Measurements from ENCODE around the gene RPP21. TPM values are rescaled to one million over a fixed set of nuclear protein-coding genes. Genes with fewer than 3 reads are reported as not detected.

Gene RPP21
- total RNA-seq, 2 experiments from 2014 or later, result 37.7 to 44.0 TPM

DNA sequence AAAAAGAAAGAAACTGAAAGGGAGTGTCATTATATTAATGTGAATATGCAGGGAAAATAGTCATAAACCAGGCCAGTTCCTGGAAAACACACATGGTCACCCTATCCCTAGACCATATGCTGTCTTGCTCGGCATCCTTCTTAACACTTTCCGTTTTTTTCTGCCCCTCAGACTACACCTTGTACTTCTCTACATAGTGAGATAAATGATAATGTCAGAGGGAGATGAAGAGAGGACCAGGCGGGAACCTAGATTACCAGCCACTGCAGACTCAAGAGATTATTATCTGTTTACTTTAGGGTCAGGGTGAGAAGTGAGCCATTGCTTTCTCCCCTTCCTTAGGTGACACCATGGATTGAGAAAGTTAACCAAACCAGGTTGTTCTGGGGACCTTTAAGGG lies 3.7 kb upstream of the RPP21 start:
- Mint-ChIP-seq H3K4me1 (peaks cover 10% of the 10 kb centered on the region), H3K9me3 (ENCODE audit: low read depth) (no peaks in the 10 kb centered on the region), H3K4me3 (no peak overlapping the region), H3K27ac (no peak overlapping the region), H3K27me3 (no peaks in the 10 kb centered on the region), H3K36me3 (peaks cover 23% of the 10 kb centered on the region)
- CTCF ChIA-PET, result no interaction called here
- DNase-seq (no peak), ATAC-seq (no peak)

DNA sequence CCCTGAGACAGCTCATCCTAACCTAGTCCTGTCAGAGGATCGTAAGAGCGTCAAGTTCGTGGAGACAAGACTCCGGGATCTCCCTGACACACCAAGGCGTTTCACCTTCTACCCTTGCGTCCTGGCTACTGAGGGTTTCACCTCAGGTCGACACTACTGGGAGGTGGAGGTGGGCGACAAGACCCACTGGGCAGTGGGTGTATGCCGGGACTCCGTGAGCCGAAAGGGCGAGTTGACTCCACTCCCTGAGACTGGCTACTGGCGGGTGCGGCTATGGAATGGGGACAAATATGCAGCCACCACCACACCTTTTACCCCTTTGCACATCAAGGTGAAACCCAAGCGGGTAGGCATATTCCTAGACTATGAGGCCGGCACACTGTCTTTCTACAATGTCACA lies 3.2 kb upstream of the RPP21 start:
- no peaks in the 10 kb centered on the region for H3K9me3 Mint-ChIP-seq (ENCODE audit: low read depth)
- no peak for DNase-seq
- no peak overlapping the region for H3K27ac Mint-ChIP-seq
- CTCF ChIA-PET, result interaction anchor here (0.5 kb wide), 1 partner anchor 231 kb away, joined by 3 read pairs; no protein-coding TSS in a partner anchor
- H3K4me3 Mint-ChIP-seq, result no peak overlapping the region
- H3K4me1 Mint-ChIP-seq, result peaks cover 12% of the 10 kb centered on the region
- H3K36me3 Mint-ChIP-seq, result peaks cover 21% of the 10 kb centered on the region
- no peak for ATAC-seq
- H3K27me3 Mint-ChIP-seq, result no peaks in the 10 kb centered on the region

DNA sequence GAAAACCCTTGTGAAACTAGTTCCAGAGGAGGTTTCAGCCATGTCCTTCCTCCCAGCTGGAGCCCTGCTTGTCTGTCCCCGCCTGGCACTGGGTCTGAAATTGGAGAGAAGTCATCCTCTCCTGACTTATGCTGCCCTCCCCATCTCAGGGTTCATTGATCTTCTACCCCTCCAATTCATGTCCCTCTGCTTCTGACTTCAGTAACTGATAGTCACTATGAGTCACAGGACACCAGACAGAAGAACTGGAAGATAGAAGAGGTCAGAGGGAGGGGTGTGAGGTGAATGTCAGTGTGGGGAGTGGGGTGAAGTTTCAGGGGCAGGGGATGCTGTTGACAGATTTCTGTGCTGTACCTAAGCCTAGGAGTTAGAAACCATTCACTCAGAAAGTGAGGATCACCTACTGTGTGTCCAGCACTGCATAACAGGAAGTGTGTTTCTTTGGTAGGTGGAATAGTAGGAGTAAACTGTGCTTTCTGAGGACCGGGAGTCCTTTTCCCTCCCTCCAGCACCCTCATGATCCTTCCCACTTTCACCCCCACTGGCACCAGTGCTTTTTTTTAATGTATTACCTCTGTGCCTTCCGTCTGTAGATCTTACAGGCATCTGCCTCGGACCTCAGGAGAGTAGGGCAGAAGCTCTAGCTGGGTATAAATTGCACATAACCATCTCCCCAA lies 627 bp upstream of the RPP21 start:
- Mint-ChIP-seq H3K4me1 (peaks cover 16% of the 10 kb centered on the region), H3K36me3 (peaks cover 23% of the 10 kb centered on the region), H3K27me3 (peaks cover 6% of the 10 kb centered on the region), H3K4me3 (peak overlapping the region; percentile 80), H3K27ac (peak overlapping the region; percentile 79), H3K9me3 (ENCODE audit: low read depth) (no peaks in the 10 kb centered on the region)
- CTCF ChIA-PET, result interaction anchor here (1.3 to 1.7 kb wide), 2 partner anchors 18 to 213 kb away, joined by 3 to 8 read pairs; no protein-coding TSS in a partner anchor
- no peak for DNase-seq
- ATAC-seq, result no peak

DNA sequence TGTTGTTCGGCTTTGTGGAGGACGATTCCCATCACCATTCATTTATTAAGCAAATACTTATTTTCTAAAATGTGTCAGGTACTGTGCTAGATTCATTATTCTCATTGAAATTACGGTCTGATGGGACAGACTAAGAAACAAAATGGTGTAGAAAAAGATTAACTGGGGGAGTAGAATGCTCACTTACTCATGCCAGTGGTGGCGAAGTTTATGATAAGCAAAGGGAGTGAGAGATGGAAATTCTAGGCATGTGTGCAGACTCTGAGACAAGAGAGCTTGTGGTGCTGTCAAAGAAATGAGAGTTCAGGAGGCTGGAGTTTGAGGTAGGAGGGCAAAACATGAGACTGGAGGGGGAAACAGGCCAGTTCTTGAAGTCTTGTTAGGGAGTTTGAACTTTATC lies 896 bp downstream of the RPP21 start:
- Mint-ChIP-seq H3K4me3 (peak overlapping the region; percentile 80), H3K9me3 (ENCODE audit: low read depth) (no peaks in the 10 kb centered on the region), H3K27me3 (peaks cover 20% of the 10 kb centered on the region), H3K27ac (peak overlapping the region; percentile 41), H3K36me3 (peaks cover 21% of the 10 kb centered on the region), H3K4me1 (peaks cover 27% of the 10 kb centered on the region)
- CTCF ChIA-PET, result interaction anchor here (1.1 kb wide), 1 partner anchor 107 kb away, joined by 3 read pairs; no protein-coding TSS in a partner anchor
- DNase-seq (no peak), ATAC-seq (no peak)

- CTCF ChIA-PET, result no interaction called here
These were observed 4.0 kb downstream of the RPP21 start for GRCh38 chr6:30348957-30349356.

GRCh38 chr6:30349421-30350177 lies 4.6 kb downstream of the RPP21 start:
- peaks cover 52% of the 10 kb centered on the region for H3K27me3 Mint-ChIP-seq
- ATAC-seq (no peak), DNase-seq (no peak)
- peaks cover 29% of the 10 kb centered on the region for H3K4me1 Mint-ChIP-seq
- CTCF ChIA-PET, result interaction anchor here (1.3 kb wide), 1 partner anchor 130 kb away, joined by 7 read pairs; no protein-coding TSS in a partner anchor
- H3K4me3 Mint-ChIP-seq, result no peak overlapping the region
- H3K27ac Mint-ChIP-seq, result no peak overlapping the region
- H3K36me3 Mint-ChIP-seq, result peaks cover 12% of the 10 kb centered on the region
- no peaks in the 10 kb centered on the region for H3K9me3 Mint-ChIP-seq (ENCODE audit: low read depth)

More at GRCh38 chr6:30348957-30349356, 4.0 kb downstream of the RPP21 start:
- H3K36me3 Mint-ChIP-seq, result peaks cover 12% of the 10 kb centered on the region
- no peak overlapping the region for H3K27ac Mint-ChIP-seq
- ATAC-seq (no peak), DNase-seq (no peak)
- H3K9me3 Mint-ChIP-seq (ENCODE audit: low read depth), result no peaks in the 10 kb centered on the region
- H3K4me1 Mint-ChIP-seq, result peaks cover 29% of the 10 kb centered on the region
- H3K4me3 Mint-ChIP-seq, result no peak overlapping the region
- H3K27me3 Mint-ChIP-seq, result peaks cover 47% of the 10 kb centered on the region

DNA sequence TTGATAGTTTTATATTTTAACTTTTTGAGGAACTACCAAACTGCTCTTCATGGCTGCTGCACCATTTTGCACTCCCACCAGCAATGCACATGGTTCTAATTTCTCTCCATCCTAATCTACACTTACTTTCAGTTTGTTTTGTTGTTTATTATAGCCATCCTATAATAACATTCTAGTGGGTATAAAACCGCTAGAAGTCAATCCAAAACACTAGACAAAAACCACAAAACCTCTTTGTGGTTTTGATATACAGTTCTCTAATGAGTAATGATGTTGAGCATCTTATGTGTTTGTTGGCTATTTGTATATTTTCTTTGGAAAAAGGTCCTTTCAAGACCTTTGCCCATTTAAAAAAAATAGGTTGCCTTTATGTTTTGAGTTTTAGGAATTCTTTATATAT lies 5.6 kb downstream of the RPP21 start:
- H3K4me1 Mint-ChIP-seq, result peaks cover 26% of the 10 kb centered on the region
- H3K4me3 Mint-ChIP-seq, result no peak overlapping the region
- ATAC-seq (peak; percentile 38), DNase-seq (no peak)
- H3K9me3 Mint-ChIP-seq (ENCODE audit: low read depth), result no peaks in the 10 kb centered on the region
- H3K27ac Mint-ChIP-seq, result no peak overlapping the region
- H3K27me3 Mint-ChIP-seq, result peaks cover 61% of the 10 kb centered on the region
- peaks cover 12% of the 10 kb centered on the region for H3K36me3 Mint-ChIP-seq
- CTCF ChIA-PET, result interaction anchor here (1.3 kb wide), 1 partner anchor 131 kb away, joined by 7 read pairs; no protein-coding TSS in a partner anchor

DNA sequence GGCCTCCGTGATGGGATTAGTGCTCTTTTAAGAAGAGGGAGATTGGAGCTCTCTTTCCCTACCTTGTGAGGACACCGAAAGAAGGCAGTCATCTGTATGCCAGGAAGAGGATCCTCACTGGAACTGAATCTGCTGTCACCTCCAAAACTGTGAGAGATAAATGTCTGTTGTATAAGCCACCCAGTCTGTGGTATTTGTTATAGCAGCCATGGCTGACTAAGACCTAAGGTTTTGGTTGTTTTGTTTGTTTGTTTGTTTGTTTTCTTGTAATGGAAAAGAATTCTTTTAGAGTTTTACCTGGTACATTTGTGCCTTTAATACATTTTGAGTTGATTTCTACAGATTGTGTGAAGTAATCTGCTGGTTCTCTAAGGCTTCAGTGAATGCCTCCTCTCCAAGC lies 7.6 kb downstream of the RPP21 start:
- peaks cover 75% of the 10 kb centered on the region for H3K27me3 Mint-ChIP-seq
- peaks cover under 1% of the 10 kb centered on the region for H3K36me3 Mint-ChIP-seq
- H3K4me1 Mint-ChIP-seq, result peaks cover 18% of the 10 kb centered on the region
- H3K4me3 Mint-ChIP-seq, result no peak overlapping the region
- H3K9me3 Mint-ChIP-seq (ENCODE audit: low read depth), result no peaks in the 10 kb centered on the region
- no peak overlapping the region for H3K27ac Mint-ChIP-seq
- no peak for ATAC-seq
- CTCF ChIA-PET, result interaction anchor here (1.6 kb wide), 1 partner anchor 40 kb away, joined by 3 read pairs; no protein-coding TSS in a partner anchor
- no peak for DNase-seq

GRCh38 chr6:30355281-30355680 lies 10.3 kb downstream of the RPP21 start:
- CTCF ChIA-PET, result interaction anchor here (1.1 to 1.6 kb wide), 2 partner anchors 42 to 56 kb away, joined by 3 to 4 read pairs; no protein-coding TSS in a partner anchor
- Mint-ChIP-seq H3K4me3 (no peak overlapping the region), H3K27ac (no peak overlapping the region), H3K36me3 (no peaks in the 10 kb centered on the region), H3K27me3 (peaks cover 85% of the 10 kb centered on the region), H3K9me3 (ENCODE audit: low read depth) (no peaks in the 10 kb centered on the region), H3K4me1 (peaks cover 11% of the 10 kb centered on the region)
- ATAC-seq (no peak), DNase-seq (no peak)

GRCh38 chr6:30356536-30356935 lies 11.6 kb downstream of the RPP21 start:
- Mint-ChIP-seq H3K4me3 (no peak overlapping the region), H3K36me3 (no peaks in the 10 kb centered on the region), H3K4me1 (peaks cover 5% of the 10 kb centered on the region), H3K9me3 (ENCODE audit: low read depth) (no peaks in the 10 kb centered on the region), H3K27ac (no peak overlapping the region), H3K27me3 (peaks cover 88% of the 10 kb centered on the region)
- CTCF ChIA-PET, result interaction anchor here (0.6 kb wide), 1 partner anchor 41 kb away, joined by 3 read pairs; no protein-coding TSS in a partner anchor
- no peak for ATAC-seq
- DNase-seq, result no peak

DNA sequence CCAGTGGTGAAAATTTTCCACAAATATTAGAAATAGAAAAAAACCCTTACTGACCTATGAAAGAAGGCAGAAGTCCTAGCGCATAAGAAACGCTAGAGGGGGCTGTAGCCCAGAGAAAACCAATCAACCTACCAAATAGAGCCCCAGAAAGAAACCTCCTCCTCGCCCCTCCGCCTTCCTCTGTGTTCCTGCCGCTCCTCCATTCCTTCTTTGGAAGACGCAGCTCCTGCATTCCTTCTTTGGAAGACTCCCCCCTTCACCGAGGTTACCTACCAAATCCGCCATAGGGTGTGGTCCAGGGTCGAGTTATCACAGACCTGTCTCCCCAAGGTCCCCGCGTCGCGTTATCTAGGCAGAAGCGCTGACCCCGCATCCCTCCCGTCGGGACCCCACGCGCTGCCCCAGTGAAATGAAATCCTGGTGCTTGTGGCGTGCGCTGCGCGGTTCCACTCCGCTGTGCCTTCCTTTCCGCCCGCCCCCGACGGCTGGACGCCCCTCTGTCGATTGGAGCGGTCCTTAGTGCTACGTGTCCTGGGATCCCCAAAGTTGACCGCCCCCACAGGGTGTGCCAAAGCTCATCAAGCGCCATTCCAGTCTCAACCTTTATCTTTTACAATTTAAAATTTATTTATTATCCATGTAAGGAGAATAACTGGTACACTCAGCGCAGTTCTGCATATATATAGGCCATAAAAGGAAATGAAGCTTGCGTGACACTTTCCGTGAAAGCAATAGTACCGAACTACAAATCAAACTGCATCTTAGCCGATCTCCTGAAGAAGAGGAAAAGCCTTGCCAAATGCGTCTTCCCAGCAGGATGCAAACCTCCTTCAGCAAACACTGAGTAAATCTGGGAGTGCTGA lies 13.0 kb downstream of the RPP21 start:
- peaks cover 85% of the 10 kb centered on the region for H3K27me3 Mint-ChIP-seq
- CTCF ChIA-PET, result interaction anchor here (0.8 to 2.0 kb wide), 18 partner anchors 9 to 255 kb away, joined by 3 to 13 read pairs (median 4); no protein-coding TSS in a partner anchor

GRCh38 chr6:30359276-30359675 lies 14.3 kb downstream of the RPP21 start:
- ATAC-seq (no peak), DNase-seq (no peak)
- Mint-ChIP-seq H3K9me3 (ENCODE audit: low read depth) (no peaks in the 10 kb centered on the region), H3K4me1 (peaks cover 5% of the 10 kb centered on the region), H3K4me3 (no peak overlapping the region), H3K27ac (no peak overlapping the region), H3K36me3 (no peaks in the 10 kb centered on the region), H3K27me3 (peaks cover 87% of the 10 kb centered on the region)
- CTCF ChIA-PET, result interaction anchor here (0.9 to 2.0 kb wide), 12 partner anchors 8 to 143 kb away, joined by 3 to 13 read pairs (median 5); no protein-coding TSS in a partner anchor

More for the DNA sequence above, 13.0 kb downstream of the RPP21 start:
- DNase-seq, result peak; percentile 62
- no peak overlapping the region for H3K27ac Mint-ChIP-seq
- H3K9me3 Mint-ChIP-seq (ENCODE audit: low read depth), result no peaks in the 10 kb centered on the region
- no peaks in the 10 kb centered on the region for H3K36me3 Mint-ChIP-seq
- ATAC-seq, result peak; percentile 88
- peaks cover 5% of the 10 kb centered on the region for H3K4me1 Mint-ChIP-seq
- peak overlapping the region; percentile 54 for H3K4me3 Mint-ChIP-seq

DNA sequence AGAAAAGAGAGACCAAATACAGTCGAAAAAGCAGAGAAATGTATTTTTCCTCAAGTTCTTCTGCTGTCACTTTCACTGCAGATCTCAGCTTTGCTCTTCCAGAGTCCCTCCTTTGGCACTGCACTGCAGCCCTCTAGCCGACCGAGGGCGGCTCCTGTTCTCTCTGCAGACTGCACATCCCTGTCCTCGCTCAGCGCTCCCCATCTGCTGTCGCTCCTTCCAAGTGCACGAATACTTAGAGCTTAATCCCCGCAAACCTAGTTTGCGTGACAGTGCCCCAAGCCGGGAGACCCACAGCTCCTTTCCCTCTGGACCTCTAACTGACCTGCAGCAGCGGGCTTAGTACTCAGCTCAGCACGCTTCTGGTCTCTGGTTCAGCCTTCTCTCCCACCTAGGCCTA lies 15.2 kb downstream of the RPP21 start:
- no peak overlapping the region for H3K27ac Mint-ChIP-seq
- no peaks in the 10 kb centered on the region for H3K36me3 Mint-ChIP-seq
- CTCF ChIA-PET, result interaction anchor here (0.7 to 1.0 kb wide), 3 partner anchors 27 to 122 kb away, joined by 3 read pairs; no protein-coding TSS in a partner anchor
- DNase-seq (no peak), ATAC-seq (no peak)
- no peak overlapping the region for H3K4me3 Mint-ChIP-seq
- H3K4me1 Mint-ChIP-seq, result peaks cover 5% of the 10 kb centered on the region
- H3K27me3 Mint-ChIP-seq, result peaks cover 86% of the 10 kb centered on the region
- H3K9me3 Mint-ChIP-seq (ENCODE audit: low read depth), result no peaks in the 10 kb centered on the region
